Pons (tissue), 1 donor: ENCODE results near the gene CFAP410.

ENCODE experiments used
- DNase-seq: peaks from one replicate; pipeline ENCODE4 v3.0.0-alpha.2; 2016; ENCODE audit warnings: low spot score

The CFAP410 gene

DNA sequence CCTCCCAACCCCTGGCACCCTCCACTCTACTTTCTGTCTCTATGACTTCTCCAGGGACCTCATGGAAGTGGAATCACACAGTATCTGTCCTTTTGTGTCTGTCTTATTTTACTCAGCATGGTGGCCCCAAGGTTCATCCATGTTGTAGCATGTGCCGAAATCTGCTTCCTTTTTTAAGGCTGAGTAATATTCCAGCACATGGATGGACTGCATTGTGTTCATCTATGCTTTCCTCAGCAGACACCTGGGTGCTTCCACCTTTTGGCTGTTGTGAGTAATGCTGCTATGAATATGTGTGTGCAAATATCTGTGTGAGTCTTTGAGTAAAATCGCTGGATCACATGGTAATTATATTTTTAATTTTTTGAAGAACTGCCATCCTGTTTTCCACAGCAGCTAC is 40.9 kb downstream of the CFAP410 start:
- no peak for DNase-seq

DNA sequence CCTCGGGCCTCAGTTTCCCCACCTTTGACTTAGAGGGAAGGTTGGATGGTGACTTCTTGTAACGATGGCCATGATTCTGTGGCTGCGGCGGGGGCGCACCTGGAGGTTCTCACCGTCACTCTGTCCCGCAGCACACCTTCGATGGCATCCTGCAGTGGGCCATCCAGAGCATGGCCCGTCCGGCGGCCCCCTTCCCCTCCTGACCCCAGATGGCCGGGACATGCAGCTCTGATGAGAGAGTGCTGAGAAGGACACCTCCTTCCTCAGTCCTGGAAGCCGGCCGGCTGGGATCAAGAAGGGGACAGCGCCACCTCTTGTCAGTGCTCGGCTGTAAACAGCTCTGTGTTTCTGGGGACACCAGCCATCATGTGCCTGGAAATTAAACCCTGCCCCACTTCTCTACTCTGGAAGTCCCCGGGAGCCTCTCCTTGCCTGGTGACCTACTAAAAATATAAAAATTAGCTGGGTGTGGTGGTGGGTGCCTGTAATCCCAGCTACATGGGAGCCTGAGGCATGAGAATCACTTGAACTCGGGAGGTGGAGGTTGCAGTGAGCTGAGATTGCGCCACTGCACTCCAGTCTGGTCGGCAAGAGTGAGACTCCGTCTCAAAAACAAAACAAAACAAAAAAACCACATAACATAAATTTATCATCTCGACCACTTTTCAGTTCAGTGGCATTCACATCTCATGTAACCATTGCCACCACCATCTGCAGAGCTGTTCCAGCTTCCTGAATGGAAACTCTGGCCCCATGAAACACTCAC is 41.5 kb downstream of the CFAP410 start:
- DNase-seq, result peak; percentile 91

- DNase-seq, result no peak
These were observed 42.3 kb downstream of the CFAP410 start for GRCh38 chr21:44296916-44297315.

GRCh38 chr21:44296103-44296519 is 43.1 kb downstream of the CFAP410 start:
- DNase-seq, result no peak

DNA sequence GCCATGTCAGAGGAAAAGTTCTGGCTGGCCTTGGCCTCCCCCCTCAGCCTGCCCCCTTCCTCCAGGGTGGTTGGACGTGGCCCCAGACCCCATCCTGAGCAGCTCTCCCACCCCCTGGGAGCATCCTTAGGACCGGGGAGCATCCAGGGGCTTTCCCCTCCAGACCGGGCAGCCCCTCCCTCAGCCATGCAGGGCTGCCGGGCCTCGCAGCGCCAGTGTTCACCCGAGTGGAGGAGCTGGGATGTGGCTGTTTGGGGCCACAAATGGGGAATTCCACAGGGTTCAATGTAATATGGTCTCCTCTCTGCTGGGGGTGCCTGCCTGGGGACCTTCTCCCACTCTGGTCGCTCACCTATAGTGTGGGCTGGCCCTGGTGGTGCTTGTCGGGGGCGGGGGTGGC is 43.5 kb downstream of the CFAP410 start:
- DNase-seq, result no peak

DNA sequence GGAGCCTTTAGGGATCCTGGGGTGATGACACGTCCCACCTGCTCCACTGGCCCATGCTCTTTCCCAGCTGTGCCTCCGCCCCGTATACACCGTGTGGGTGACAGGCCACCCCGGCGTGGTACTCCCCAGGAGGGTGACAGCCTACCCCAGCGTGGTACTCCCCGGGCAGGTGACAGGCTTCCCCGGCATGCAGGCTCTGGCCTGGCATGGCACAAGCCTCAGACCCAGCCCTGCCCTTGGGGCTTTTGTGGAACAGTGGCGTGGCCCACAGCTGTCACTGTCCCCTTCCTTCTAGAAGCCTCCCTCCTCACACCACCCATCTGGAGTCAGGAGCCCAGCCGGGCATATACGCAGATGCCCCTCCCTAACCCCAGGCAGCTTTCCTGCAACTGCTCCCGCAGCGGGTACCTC is 44.0 kb downstream of the CFAP410 start:
- DNase-seq, result no peak

DNA sequence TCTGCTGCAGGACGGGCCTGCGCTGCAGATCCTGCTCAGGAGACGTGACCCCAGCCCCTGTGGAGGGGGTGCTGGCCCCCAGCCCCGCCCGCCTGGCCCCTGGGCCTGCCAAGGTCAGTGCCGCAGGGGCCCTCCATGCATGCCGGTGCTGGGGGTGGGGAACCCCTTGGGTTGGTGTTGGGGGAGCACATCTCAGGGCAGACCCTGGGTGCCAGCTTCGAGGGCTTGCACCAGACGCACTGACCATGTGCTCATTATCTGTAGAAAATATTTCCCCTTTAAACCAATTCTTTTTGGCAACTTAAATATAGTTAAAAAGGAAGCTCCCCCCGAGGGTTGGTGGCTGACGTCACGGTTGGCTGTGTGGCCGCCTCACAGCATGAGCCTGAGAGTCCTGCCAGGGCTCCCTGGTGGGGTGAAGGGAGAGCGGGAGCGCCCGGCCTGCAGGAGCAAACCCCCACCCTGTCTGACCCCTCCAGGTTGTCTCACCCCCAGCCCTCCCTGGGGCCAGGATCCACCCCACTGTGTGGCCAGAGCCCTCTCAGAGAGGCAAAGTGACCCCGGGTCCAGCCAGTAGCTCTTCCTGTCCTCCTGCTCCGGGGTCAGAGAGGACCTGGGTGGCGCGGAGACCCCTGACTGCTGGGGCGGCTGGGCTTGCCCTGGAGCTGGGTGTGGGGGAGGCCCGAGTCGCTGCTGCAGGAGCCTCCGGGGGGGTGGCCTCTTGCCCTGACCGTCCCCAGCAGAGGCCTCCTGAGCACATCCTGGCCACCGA is 44.6 kb downstream of the CFAP410 start:
- no peak for DNase-seq

DNA sequence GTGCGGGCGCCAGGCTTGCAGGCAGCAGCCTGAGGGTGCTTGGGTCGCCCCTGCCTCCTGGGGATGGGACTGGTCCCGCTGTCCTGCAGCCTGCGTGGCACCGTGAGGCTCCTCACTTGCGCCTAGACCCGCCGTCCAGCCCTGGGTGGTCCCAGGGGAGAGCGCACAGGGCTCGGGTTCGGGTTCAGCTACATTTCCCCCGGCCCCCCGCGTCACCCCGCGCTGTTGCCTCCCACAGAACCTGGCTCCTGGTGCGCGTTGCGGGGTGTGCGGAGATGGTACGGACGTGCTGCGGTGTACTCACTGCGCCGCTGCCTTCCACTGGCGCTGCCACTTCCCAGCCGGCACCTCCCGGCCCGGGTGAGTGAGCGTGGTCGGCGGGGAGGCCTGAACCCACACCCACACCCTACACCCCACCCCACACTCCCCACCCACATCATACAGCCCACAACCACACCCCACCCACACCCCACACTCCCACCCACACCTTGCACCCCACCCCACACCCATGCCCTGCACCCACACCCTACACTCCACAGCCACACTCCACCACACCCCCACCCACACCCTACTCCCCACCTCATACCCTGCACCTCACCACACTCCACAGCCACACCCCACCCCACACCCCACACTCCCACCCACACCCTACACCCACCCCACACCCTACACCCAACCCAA is 45.5 kb downstream of the CFAP410 start:
- no peak for DNase-seq

DNA sequence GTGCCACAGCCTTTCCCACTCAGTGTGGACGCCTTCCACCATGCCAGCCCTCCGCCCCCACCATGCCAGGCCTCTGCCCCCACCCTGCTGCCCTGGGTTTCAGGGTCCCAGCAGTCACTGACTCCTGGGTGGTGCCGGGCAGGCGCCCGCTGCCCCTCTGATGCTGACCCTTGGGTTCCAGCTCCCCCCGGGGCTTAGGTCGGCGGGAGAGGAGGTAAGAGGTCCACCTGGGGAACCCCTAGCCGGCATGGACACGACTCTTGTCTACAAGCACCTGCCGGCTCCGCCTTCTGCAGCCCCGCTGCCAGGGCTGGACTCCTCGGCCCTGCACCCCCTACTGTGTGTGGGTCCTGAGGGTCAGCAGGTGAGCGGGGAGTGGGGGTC is 46.4 kb downstream of the CFAP410 start:
- no peak for DNase-seq

- DNase-seq, result no peak
These were observed 47.0 kb downstream of the CFAP410 start for GRCh38 chr21:44291936-44292811.

- no peak for DNase-seq
These were observed 47.9 kb downstream of the CFAP410 start for GRCh38 chr21:44291078-44291935.

DNA sequence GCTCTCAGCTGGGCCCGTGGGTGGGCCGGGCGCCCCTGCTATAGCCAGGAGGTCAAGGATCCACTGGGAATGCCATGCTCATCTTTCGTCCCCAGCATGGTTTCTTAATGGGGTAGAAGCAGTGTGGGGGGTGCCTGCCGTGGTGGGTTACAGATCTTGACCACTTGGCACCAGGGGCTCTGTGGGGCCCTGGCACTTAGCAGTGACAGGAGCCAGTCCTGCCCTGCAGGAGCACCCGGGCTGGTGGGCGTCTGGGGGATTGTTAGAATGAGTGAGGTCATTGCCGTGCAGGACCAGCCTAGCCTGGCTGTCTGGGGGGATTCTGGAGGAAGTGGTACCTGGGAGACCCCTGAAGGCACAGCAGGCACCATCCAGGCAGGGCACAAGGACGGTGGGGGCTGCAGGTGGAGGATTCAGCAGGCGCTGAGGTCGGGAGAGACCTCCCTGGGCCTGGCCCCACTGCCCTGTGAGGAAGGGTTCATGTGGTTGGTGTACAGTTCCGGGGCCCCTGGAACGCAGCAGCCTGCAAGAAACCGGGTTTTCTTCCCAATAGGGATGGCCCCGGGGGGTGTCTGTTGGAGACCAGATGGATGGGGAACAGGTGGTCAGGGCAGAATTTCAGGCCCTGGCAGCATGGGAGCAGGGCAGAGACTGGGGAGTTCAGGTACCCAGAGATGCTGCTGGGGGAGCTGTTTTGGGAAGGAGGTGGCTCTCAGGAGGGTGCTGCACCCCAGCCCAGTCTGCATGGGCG is 48.7 kb downstream of the CFAP410 start:
- DNase-seq, result no peak

DNA sequence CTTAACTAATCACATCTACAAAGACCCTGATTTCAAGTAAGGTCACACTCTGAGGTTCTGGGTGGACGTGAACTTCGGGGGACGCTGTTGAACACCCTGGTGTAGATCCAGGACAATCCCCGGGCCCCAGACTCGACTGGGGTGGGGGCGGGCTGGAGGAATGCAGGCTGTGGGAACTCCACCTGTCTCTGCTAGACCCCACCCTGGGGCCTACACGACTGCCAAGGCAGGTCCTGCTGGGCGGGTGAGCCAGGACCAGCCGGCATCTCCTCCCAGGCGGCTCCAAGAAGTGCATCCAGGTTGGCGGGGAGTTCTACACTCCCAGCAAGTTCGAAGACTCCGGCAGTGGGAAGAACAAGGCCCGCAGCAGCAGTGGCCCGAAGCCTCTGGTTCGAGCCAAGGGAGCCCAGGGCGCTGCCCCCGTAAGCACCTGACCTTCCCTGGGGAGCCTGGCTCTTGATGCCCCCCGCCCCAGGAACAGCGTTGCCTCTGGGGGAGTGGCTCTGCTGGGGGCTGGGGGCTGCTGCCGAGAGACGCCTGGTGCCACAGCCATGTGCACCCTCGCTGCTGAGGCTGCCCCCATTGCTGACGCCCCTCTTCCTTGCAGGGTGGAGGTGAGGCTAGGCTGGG is 49.7 kb downstream of the CFAP410 start:
- no peak for DNase-seq

GRCh38 chr21:44288251-44289110 is 50.7 kb downstream of the CFAP410 start:
- DNase-seq, result no peak

- DNase-seq, result no peak
These were observed 52.2 kb downstream of the CFAP410 start for GRCh38 chr21:44286716-44287632.

DNA sequence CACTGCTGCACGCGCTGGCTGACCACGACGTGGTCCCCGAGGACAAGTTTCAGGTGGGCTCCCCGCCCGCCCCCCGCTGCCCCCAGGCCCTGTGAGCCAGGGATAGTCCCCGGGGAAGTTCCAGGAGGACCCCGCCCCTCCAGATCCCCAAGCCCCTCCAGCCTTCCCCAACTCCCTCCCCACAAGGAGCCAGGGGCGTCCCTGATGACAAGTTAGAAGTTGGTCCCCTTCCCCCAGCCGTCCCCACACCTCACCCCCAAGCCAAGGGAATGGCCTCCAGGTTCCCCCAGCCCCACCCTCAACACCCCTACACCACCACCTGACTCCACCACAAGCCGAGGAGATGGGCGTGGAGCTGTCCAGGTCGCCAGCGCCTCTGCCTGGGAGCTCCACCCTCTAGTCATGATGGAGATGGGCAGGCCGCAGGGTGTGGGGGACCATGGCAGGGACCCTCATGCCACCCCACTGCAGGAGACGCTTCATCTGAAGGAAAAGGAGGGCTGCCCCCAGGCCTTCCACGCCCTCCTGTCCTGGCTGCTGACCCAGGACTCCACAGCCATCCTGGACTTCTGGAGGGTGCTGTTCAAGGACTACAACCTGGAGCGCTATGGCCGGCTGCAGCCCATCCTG is 53.0 kb downstream of the CFAP410 start:
- DNase-seq, result no peak
